ENCODE data around the gene LEPR.

DNA sequence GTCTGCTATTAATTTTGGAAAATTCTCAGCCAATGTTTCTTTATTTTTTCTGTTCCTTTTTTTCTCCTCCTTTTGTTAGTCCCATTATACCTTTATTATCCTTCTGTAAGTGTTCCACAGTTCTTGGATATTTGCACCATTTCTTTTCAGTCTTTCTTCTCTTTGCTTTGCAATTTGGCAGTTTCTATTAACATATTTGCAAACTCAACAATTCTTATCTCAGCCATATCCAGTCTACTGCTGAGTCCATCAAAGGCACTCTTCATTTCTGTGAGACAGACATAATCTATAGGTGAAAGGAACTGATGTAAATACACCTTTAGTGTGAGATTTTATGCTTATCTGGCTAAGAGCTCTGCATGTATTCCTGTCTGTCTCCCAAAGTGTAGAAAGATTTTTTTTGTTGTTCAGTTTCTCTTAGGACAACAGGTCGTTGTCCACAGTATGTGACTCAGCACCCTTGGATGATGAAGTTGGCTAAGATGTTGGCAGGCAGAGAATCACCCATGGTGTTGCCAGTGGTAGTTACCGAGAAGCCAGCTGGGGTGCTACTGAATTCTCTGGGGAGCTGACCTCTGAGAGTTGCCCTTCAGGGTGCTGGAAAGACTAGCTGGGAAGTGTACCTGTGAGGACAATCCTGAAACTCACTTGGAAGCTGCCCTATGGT is 38.4 kb downstream of the LEPR start:
- TF ChIP-seq EZH2 (IDR thresholded peaks at IDR 0.05; ENCODE audit: low read length, missing control alignments) = no peak
- TF ChIP-seq, protein P1, sequence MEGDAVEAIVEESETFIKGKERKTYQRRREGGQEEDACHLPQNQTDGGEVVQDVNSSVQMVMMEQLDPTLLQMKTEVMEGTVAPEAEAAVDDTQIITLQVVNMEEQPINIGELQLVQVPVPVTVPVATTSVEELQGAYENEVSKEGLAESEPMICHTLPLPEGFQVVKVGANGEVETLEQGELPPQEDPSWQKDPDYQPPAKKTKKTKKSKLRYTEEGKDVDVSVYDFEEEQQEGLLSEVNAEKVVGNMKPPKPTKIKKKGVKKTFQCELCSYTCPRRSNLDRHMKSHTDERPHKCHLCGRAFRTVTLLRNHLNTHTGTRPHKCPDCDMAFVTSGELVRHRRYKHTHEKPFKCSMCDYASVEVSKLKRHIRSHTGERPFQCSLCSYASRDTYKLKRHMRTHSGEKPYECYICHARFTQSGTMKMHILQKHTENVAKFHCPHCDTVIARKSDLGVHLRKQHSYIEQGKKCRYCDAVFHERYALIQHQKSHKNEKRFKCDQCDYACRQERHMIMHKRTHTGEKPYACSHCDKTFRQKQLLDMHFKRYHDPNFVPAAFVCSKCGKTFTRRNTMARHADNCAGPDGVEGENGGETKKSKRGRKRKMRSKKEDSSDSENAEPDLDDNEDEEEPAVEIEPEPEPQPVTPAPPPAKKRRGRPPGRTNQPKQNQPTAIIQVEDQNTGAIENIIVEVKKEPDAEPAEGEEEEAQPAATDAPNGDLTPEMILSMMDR (conservative IDR thresholded peaks at IDR 0.05 in 1 of 2, IDR thresholded peaks at IDR 0.05 in 1 of 2; ENCODE audit: low read depth in 1 of 2, low read length in 2 of 2) = no peak
